SK-N-SH treated with all-trans-retinoic acid at 6 μM for 48 hours (cell line): ENCODE measurements around the gene NINJ2.

Source experiments
- ATAC-seq: fragments of 200-7000 bp; cut with Tn5 transposase; 3 replicates; pipeline ENCODE4 v1.9.1; 2020; ENCODE audit warnings: mild to moderate bottlenecking, moderate library complexity
- ARNTL ChIP-seq: fragments of 450-650 bp; formaldehyde crosslinking; IDR thresholded peaks from 2 replicates; pipeline ENCODE4 v1.5.0; 2020; ENCODE audit warnings: low read depth, mild to moderate bottlenecking, moderate library complexity, borderline replicate concordance
- BACH2 ChIP-seq: fragments of 250-450 bp; sonication (Bioruptor Pico); IDR thresholded peaks from 2 replicates; pipeline ENCODE4 v1.9.0; 2021; ENCODE audit warnings: mild to moderate bottlenecking, borderline replicate concordance
- ESRRG ChIP-seq: fragments of 250-450 bp; sonication (Bioruptor Pico); IDR thresholded peaks from 2 replicates; pipeline ENCODE4 v1.6.1; 2021; ENCODE audit warnings: mild to moderate bottlenecking
- GLIS3 ChIP-seq: fragments of 250-450 bp; sonication (Bioruptor Pico); IDR thresholded peaks from 2 replicates; pipeline ENCODE4 v1.5.0; 2020; ENCODE audit warnings: mild to moderate bottlenecking, moderate library complexity
- OSR1 ChIP-seq: fragments of 250-450 bp; sonication (Bioruptor Pico); IDR thresholded peaks from 2 replicates; pipeline ENCODE4 v1.8.0; 2022; ENCODE audit warnings: moderate library complexity, mild to moderate bottlenecking, inconsistent platforms
- PPARA ChIP-seq: fragments of 250-450 bp; sonication (Bioruptor Pico); IDR thresholded peaks from 2 replicates; pipeline ENCODE4 v1.5.0; 2020; ENCODE audit warnings: mild to moderate bottlenecking, borderline replicate concordance
- RARB ChIP-seq: fragments of 250-450 bp; sonication (Bioruptor Pico); IDR thresholded peaks from 2 replicates; pipeline ENCODE4 v1.8.0; 2021; ENCODE audit warnings: mild to moderate bottlenecking, moderate library complexity
- SNAI2 ChIP-seq: fragments of 250-450 bp; sonication (Bioruptor Pico); IDR thresholded peaks from 2 replicates; pipeline ENCODE4 v1.5.0; 2020; ENCODE audit warnings: mild to moderate bottlenecking, moderate library complexity
- TCF4 ChIP-seq: fragments of 250-450 bp; sonication (Bioruptor Pico); IDR thresholded peaks from 2 replicates; pipeline ENCODE4 v1.8.0; 2021; ENCODE audit warnings: mild to moderate bottlenecking, moderate library complexity, borderline replicate concordance
- TOX ChIP-seq: fragments of 250-450 bp; sonication (Bioruptor Pico); IDR thresholded peaks from 2 replicates; pipeline ENCODE4 v1.8.0; 2021; ENCODE audit warnings: mild to moderate bottlenecking, moderate library complexity, borderline replicate concordance
- ZC3H10 ChIP-seq: fragments of 250-450 bp; sonication (Bioruptor Pico); IDR thresholded peaks from 2 replicates; pipeline ENCODE4 v1.5.1; 2021; ENCODE audit warnings: mild to moderate bottlenecking, moderate library complexity
- ZFP3 ChIP-seq: fragments of 250-450 bp; sonication (Bioruptor Pico); IDR thresholded peaks from 2 replicates; pipeline ENCODE4 v1.5.0; 2020; ENCODE audit warnings: mild to moderate bottlenecking, moderate library complexity
- ZNF565 ChIP-seq: fragments of 450-650 bp; formaldehyde crosslinking; conservative IDR thresholded peaks from 2 replicates; pipeline ENCODE4 v1.5.0; 2020; ENCODE audit warnings: low read depth, mild to moderate bottlenecking, moderate library complexity
- ZNF70 ChIP-seq: fragments of 450-650 bp; formaldehyde crosslinking; IDR thresholded peaks from 2 replicates; pipeline ENCODE4 v1.5.0; 2020; ENCODE audit warnings: mild to moderate bottlenecking, moderate library complexity
- ZNF8 ChIP-seq: fragments of 450-650 bp; formaldehyde crosslinking; IDR thresholded peaks from 2 replicates; pipeline ENCODE4 v1.5.0; 2020; ENCODE audit warnings: mild to moderate bottlenecking, moderate library complexity
- TF ChIP-seq, protein P1 (sequence below): fragments of 250-450 bp; sonication (Bioruptor Pico); IDR thresholded peaks from 2 replicates; pipeline ENCODE4 v1.8.0; 2020; ENCODE audit warnings: mild to moderate bottlenecking, moderate library complexity, borderline replicate concordance
- TF ChIP-seq, protein P2 (sequence below): fragments of 250-450 bp; sonication (Bioruptor Pico); IDR thresholded peaks from 2 replicates; pipeline ENCODE4 v1.5.1; 2020; ENCODE audit warnings: low read depth, mild to moderate bottlenecking, moderate library complexity
- TF ChIP-seq, protein P3 (sequence below): fragments of 250-450 bp; sonication (Bioruptor Pico); IDR thresholded peaks from 2 replicates; pipeline ENCODE4 v1.8.0; 2021; ENCODE audit warnings: low read depth, mild to moderate bottlenecking, moderate library complexity, borderline replicate concordance
- TF ChIP-seq, protein P4 (sequence below): fragments of 250-450 bp; sonication (Bioruptor Pico); IDR thresholded peaks from 2 replicates; pipeline ENCODE4 v1.5.0; 2020; ENCODE audit warnings: mild to moderate bottlenecking, moderate library complexity
- TF ChIP-seq, protein P5 (sequence below): fragments of 250-450 bp; sonication (Bioruptor Pico); IDR thresholded peaks from 2 replicates; pipeline ENCODE4 v1.5.1; 2021; ENCODE audit warnings: mild to moderate bottlenecking, moderate library complexity

Gene NINJ2

DNA sequence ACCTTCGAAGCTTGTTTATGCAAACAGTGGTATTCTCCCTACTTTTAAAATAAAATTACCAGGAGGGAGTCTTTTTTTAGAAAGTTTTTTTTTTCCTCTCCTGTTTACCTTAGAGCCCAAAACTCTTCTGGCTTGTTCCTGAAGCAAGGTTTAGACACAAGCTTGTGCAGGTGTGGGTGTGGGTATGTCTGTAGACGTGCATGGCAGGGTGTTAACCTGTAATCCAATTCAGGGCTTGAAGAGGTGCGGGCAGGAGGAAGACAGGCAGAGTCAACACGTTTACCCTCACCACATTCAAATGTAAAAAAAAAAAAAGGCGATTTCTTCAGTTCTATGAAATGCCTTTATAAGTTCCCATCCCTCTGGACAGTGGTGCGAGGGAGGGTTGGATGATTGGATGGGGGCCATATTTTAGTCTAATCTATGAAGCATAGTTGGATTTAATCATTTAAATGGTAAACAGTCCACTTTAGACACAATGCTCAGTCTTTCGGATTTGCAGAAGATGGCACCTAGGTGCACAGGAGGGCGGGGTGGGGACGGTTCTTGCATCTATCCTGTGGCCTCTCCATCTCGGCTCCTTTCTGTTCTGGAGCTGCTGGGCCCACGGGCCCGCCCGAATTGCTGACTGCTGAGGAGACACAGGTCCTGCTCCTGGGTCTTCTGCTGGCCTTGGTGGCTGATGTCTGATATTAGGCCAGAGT is 982 bp upstream of the NINJ2 start:
- TF ChIP-seq SNAI2 (CRISPR knock-in tag) = no peak
- TF ChIP-seq, protein P1, sequence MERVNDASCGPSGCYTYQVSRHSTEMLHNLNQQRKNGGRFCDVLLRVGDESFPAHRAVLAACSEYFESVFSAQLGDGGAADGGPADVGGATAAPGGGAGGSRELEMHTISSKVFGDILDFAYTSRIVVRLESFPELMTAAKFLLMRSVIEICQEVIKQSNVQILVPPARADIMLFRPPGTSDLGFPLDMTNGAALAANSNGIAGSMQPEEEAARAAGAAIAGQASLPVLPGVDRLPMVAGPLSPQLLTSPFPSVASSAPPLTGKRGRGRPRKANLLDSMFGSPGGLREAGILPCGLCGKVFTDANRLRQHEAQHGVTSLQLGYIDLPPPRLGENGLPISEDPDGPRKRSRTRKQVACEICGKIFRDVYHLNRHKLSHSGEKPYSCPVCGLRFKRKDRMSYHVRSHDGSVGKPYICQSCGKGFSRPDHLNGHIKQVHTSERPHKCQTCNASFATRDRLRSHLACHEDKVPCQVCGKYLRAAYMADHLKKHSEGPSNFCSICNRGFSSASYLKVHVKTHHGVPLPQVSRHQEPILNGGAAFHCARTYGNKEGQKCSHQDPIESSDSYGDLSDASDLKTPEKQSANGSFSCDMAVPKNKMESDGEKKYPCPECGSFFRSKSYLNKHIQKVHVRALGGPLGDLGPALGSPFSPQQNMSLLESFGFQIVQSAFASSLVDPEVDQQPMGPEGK (CRISPR knock-in tag) = no peak
- TF ChIP-seq, protein P2, sequence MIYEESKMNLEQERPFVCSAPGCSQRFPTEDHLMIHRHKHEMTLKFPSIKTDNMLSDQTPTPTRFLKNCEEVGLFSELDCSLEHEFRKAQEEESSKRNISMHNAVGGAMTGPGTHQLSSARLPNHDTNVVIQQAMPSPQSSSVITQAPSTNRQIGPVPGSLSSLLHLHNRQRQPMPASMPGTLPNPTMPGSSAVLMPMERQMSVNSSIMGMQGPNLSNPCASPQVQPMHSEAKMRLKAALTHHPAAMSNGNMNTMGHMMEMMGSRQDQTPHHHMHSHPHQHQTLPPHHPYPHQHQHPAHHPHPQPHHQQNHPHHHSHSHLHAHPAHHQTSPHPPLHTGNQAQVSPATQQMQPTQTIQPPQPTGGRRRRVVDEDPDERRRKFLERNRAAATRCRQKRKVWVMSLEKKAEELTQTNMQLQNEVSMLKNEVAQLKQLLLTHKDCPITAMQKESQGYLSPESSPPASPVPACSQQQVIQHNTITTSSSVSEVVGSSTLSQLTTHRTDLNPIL (CRISPR knock-in tag) = no peak
- no peak for TF ChIP-seq ZFP3 (CRISPR knock-in tag)
- TF ChIP-seq OSR1 = no peak
- TF ChIP-seq ZC3H10 (CRISPR knock-in tag) = no peak
- no peak for TF ChIP-seq ZNF565 (CRISPR knock-in tag)
- TF ChIP-seq TCF4 (CRISPR knock-in tag) = no peak
- TF ChIP-seq TOX = no peak
- TF ChIP-seq ZNF8 (CRISPR knock-in tag) = no peak
- TF ChIP-seq PPARA (CRISPR knock-in tag) = no peak
- no peak for TF ChIP-seq GLIS3
- TF ChIP-seq, protein P3, sequence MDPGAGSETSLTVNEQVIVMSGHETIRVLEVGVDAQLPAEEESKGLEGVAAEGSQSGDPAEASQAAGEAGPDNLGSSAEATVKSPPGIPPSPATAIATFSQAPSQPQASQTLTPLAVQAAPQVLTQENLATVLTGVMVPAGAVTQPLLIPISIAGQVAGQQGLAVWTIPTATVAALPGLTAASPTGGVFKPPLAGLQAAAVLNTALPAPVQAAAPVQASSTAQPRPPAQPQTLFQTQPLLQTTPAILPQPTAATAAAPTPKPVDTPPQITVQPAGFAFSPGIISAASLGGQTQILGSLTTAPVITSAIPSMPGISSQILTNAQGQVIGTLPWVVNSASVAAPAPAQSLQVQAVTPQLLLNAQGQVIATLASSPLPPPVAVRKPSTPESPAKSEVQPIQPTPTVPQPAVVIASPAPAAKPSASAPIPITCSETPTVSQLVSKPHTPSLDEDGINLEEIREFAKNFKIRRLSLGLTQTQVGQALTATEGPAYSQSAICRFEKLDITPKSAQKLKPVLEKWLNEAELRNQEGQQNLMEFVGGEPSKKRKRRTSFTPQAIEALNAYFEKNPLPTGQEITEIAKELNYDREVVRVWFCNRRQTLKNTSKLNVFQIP (CRISPR knock-in tag) = no peak
- TF ChIP-seq ZNF70 (CRISPR knock-in tag) = no peak
- TF ChIP-seq, protein P4, sequence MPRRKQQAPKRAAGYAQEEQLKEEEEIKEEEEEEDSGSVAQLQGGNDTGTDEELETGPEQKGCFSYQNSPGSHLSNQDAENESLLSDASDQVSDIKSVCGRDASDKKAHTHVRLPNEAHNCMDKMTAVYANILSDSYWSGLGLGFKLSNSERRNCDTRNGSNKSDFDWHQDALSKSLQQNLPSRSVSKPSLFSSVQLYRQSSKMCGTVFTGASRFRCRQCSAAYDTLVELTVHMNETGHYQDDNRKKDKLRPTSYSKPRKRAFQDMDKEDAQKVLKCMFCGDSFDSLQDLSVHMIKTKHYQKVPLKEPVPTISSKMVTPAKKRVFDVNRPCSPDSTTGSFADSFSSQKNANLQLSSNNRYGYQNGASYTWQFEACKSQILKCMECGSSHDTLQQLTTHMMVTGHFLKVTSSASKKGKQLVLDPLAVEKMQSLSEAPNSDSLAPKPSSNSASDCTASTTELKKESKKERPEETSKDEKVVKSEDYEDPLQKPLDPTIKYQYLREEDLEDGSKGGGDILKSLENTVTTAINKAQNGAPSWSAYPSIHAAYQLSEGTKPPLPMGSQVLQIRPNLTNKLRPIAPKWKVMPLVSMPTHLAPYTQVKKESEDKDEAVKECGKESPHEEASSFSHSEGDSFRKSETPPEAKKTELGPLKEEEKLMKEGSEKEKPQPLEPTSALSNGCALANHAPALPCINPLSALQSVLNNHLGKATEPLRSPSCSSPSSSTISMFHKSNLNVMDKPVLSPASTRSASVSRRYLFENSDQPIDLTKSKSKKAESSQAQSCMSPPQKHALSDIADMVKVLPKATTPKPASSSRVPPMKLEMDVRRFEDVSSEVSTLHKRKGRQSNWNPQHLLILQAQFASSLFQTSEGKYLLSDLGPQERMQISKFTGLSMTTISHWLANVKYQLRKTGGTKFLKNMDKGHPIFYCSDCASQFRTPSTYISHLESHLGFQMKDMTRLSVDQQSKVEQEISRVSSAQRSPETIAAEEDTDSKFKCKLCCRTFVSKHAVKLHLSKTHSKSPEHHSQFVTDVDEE = no peak
- no peak for ATAC-seq

DNA sequence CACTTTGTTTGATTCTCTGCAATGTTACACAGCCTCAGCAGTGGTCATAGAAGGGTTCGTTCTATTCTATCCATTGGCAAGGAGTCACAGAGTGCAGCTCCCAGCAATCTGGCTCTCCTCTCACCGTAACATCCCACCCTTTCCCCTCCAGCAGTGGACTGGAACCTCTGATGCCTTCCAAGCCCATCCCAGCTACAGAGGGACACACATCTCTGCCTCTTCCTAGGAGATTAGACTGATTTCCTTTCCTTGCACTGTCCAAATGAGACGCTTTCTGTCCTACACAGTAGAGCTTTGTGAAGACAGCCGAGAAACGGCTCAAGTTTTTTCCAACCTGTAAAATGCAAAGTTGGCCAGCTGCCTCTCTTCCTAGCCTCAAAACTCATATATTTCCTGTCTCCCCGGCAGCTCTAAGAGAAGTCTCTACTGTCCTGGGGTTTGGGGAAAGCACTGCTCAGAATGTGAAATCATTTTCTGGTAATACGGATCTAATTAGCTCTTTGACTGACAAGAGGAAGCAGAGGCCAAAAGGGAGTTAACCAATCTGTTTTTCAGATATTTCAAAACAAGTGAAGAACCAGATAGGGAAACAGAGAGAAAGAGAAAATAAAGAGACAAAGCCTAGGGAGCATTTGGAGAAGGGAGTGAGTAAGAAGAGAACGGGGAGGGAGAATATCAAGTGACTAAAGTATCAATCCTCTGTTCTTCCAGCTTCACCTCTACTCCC is 516 bp downstream of the NINJ2 start:
- no peak for ATAC-seq
- no peak for TF ChIP-seq TOX
- no peak for TF ChIP-seq ARNTL (CRISPR knock-in tag)
- TF ChIP-seq TCF4 (CRISPR knock-in tag) = no peak
- TF ChIP-seq GLIS3 = no peak
- TF ChIP-seq ZFP3 (CRISPR knock-in tag) = no peak
- no peak for TF ChIP-seq ZNF70 (CRISPR knock-in tag)
- TF ChIP-seq, protein P2 (CRISPR knock-in tag) = no peak
- TF ChIP-seq, protein P1 (CRISPR knock-in tag) = no peak
- TF ChIP-seq ESRRG = no peak
- no peak for TF ChIP-seq ZNF8 (CRISPR knock-in tag)
- TF ChIP-seq, protein P5, sequence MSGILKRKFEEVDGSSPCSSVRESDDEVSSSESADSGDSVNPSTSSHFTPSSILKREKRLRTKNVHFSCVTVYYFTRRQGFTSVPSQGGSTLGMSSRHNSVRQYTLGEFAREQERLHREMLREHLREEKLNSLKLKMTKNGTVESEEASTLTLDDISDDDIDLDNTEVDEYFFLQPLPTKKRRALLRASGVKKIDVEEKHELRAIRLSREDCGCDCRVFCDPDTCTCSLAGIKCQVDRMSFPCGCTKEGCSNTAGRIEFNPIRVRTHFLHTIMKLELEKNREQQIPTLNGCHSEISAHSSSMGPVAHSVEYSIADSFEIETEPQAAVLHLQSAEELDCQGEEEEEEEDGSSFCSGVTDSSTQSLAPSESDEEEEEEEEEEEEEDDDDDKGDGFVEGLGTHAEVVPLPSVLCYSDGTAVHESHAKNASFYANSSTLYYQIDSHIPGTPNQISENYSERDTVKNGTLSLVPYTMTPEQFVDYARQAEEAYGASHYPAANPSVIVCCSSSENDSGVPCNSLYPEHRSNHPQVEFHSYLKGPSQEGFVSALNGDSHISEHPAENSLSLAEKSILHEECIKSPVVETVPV (CRISPR knock-in tag) = no peak
- no peak for TF ChIP-seq SNAI2 (CRISPR knock-in tag)
- no peak for TF ChIP-seq ZC3H10 (CRISPR knock-in tag)
- TF ChIP-seq RARB (CRISPR knock-in tag) = no peak
- TF ChIP-seq, protein P4 = no peak
- TF ChIP-seq BACH2 (CRISPR knock-in tag) = no peak
